NT2/D1 (cell line): Measurements from ENCODE around the gene MAP3K4.

Source experiments
- YY1 ChIP-seq: IDR thresholded peaks from 2 replicates; pipeline ENCODE4 v1.6.1; 2011; ENCODE audit not compliant: insufficient read length, insufficient read depth
- ZNF274 ChIP-seq: IDR thresholded peaks from 2 replicates; pipeline ENCODE4 v1.6.1; 2011; ENCODE audit warnings: mild to moderate bottlenecking, low read depth, low read length

DNA sequence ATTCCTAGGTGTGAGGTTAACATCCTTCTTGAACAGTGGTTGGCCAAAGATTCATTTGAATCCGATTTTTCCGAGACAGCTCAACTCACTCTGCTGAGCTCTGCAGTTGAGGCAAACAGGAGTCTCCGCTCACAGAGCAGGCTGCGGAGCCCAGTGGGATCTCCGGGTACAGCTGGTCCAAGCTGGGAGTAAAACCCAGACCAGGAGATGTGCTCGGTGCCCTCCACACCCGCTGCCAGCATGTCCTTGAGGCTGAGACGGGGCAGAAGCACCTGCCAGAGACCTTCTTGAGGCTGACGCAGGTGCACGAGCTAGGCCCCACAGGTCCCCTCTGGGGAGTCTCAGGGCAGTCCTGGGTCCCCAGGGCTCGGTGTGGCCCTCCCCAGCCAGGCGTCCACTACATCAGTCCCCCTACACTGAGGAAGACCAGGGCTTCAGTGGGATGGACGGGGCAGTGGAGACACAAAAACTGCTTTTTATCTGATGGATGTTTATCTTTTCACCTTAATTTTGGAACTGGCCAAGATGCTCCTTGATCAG lies 163.3 kb downstream of the MAP3K4 start:
- no peak for TF ChIP-seq YY1
- TF ChIP-seq ZNF274 = no peak
